H1 (cell line): ENCODE data around the gene VSIR. TPM values are rescaled to one million over a fixed set of nuclear protein-coding genes. Genes with fewer than 3 reads are reported as not detected.

Source experiments
- CTCF ChIA-PET: fragments of 300-600 bp; sonication (Branson Sonifier 250); formaldehyde crosslinking; loops from one replicate; lab custom pipeline; 2021; ENCODE audit not compliant: partially characterized antibody; lab: Charles Lee
- POLR2A ChIA-PET: fragments of 300-600 bp; sonication (Branson Sonifier 250); formaldehyde crosslinking; loops from one replicate; lab custom pipeline; 2021; ENCODE audit warnings: inconsistent platforms; ENCODE audit not compliant: partially characterized antibody; lab: Charles Lee
- DNase-seq, 2 experiments: peaks; one replicate each; pipeline versions ENCODE4 v3.0.0 to v3.0.0-alpha.2; 2010 to 2022; ENCODE audit warnings: low spot score in 2 of 2, low read depth in 1 of 2, mixed read lengths in 1 of 2
- FAIRE-seq: peaks from 2 replicates; lab custom pipeline; 2011; peaks lifted over from hg19 to GRCh38; lab: Jason Lieb, UNC
- H2AFZ ChIP-seq: 2 replicates; pipeline ENCODE4 v1.8.1; 2012; ENCODE audit warnings: low read length, inconsistent platforms
- H2AK5ac ChIP-seq: 2 replicates; pipeline ENCODE4 v1.6.1; 2013; ENCODE audit warnings: low read depth, low read length
- H2BK120ac ChIP-seq: replicated peaks from 2 replicates; pipeline ENCODE3; 2013; ENCODE audit warnings: low read depth, low read length, inconsistent platforms
- H2BK12ac ChIP-seq: 2 replicates; pipeline ENCODE4 v1.6.1; 2013; ENCODE audit warnings: low read depth, low read length
- H2BK15ac ChIP-seq: 2 replicates; pipeline ENCODE4 v1.6.1; 2013; ENCODE audit warnings: low read length
- H2BK20ac ChIP-seq: 2 replicates; pipeline ENCODE4 v1.6.1; 2013; ENCODE audit warnings: low read length
- H2BK5ac ChIP-seq: 2 replicates; pipeline ENCODE4 v1.6.1; 2013; ENCODE audit warnings: low read depth, low read length
- H3K14ac ChIP-seq: 2 replicates; pipeline ENCODE4 v1.6.1; 2013; ENCODE audit warnings: inconsistent platforms; ENCODE audit not compliant: insufficient read length
- H3K18ac ChIP-seq: 2 replicates; pipeline ENCODE4 v1.6.1; 2013; ENCODE audit warnings: low read length; ENCODE audit errors: extremely low read depth
- H3K23ac ChIP-seq: 2 replicates; pipeline ENCODE4 v1.6.1; 2013; ENCODE audit warnings: inconsistent platforms; ENCODE audit not compliant: insufficient read length
- H3K23me2 ChIP-seq: 2 replicates; pipeline ENCODE4 v1.6.1; 2013; ENCODE audit warnings: low read depth, low read length
- H3K27ac ChIP-seq: 2 replicates; pipeline ENCODE4 v1.6.1; 2011; ENCODE audit warnings: low read depth, low read length, inconsistent platforms
- H3K27me3 ChIP-seq, 4 experiments: replicated peaks in 1 of 4; 1 replicate in 1 of 4; 2 replicates in 3 of 4; pipeline versions ENCODE4 v1.6.1 to v1.8.1; 2011 to 2013; ENCODE audit warnings: low read length in 3 of 4, mild to moderate bottlenecking in 3 of 4, inconsistent platforms in 2 of 4, mixed read lengths in 2 of 4, moderate library complexity in 1 of 4; ENCODE audit not compliant: control insufficient read depth in 3 of 4, insufficient read depth in 3 of 4; ENCODE audit errors: extremely low read depth in 1 of 4
- H3K36me3 ChIP-seq, 4 experiments: 2 replicates each; pipeline versions ENCODE4 v1.6.1 to v1.8.1; 2011 to 2013; ENCODE audit warnings: mild to moderate bottlenecking in 4 of 4, low read length in 3 of 4, moderate library complexity in 2 of 4, control low read depth in 1 of 4, inconsistent platforms in 1 of 4; ENCODE audit not compliant: insufficient read depth in 4 of 4, control insufficient read depth in 2 of 4
- H3K4ac ChIP-seq: replicated peaks from 2 replicates; pipeline ENCODE3; 2013; ENCODE audit warnings: low read length, low read depth, mixed read lengths, inconsistent platforms; ENCODE audit not compliant: insufficient read length
- H3K4me1 ChIP-seq, 4 experiments: replicated peaks in 1 of 4; 1 replicate in 1 of 4; 2 replicates in 3 of 4; pipeline versions ENCODE4 v1.6.1 to v1.8.1; 2011 to 2013; ENCODE audit warnings: low read length in 3 of 4, inconsistent platforms in 2 of 4, mixed read lengths in 1 of 4; ENCODE audit not compliant: insufficient read depth in 4 of 4, control insufficient read depth in 3 of 4
- H3K4me2 ChIP-seq, 2 experiments: 2 replicates each; pipeline versions ENCODE4 v1.6.1 to v1.8.1; 2011 to 2013; ENCODE audit warnings: low read depth in 2 of 2, low read length in 2 of 2, control low read depth in 1 of 2, inconsistent platforms in 1 of 2, mild to moderate bottlenecking in 1 of 2; ENCODE audit not compliant: insufficient read depth in 1 of 2
- H3K4me3 ChIP-seq, 4 experiments: fragments of 200-600, 300-600 bp in 1 of 4; sonication (generic), shearing (Covaris generic), sonication (Bioruptor Twin) in 1 of 4; 2 replicates each; pipeline versions ENCODE4 v1.5.1 to v1.8.1; 2011 to 2016; ENCODE audit warnings: low read length in 4 of 4, low read depth in 3 of 4, control low read depth in 2 of 4, inconsistent platforms in 2 of 4, mild to moderate bottlenecking in 2 of 4, mixed read lengths in 1 of 4, moderate library complexity in 1 of 4; ENCODE audit not compliant: insufficient read depth in 2 of 4; ENCODE audit errors: extremely low read depth in 1 of 4
- H3K56ac ChIP-seq: replicated peaks from 2 replicates; pipeline ENCODE3; 2013; ENCODE audit warnings: low read depth, mild to moderate bottlenecking, mixed read lengths, low read length, inconsistent platforms; ENCODE audit not compliant: insufficient read length
- H3K79me1 ChIP-seq: 2 replicates; pipeline ENCODE4 v1.6.1; 2013; ENCODE audit warnings: low read depth, low read length, control low read depth
- H3K79me2 ChIP-seq, 2 experiments: 2 replicates each; pipeline versions ENCODE4 v1.6.1 to v1.8.1; 2012 to 2013; ENCODE audit warnings: low read length in 2 of 2, mild to moderate bottlenecking in 2 of 2, inconsistent platforms in 1 of 2; ENCODE audit not compliant: insufficient read depth in 2 of 2, control insufficient read depth in 1 of 2
- H3K9ac ChIP-seq, 4 experiments: replicated peaks in 1 of 4; 1 replicate in 1 of 4; 2 replicates in 3 of 4; pipeline versions ENCODE4 v1.6.1 to v1.8.1; 2011 to 2013; ENCODE audit warnings: low read depth in 3 of 4, low read length in 3 of 4, control low read depth in 2 of 4, mild to moderate bottlenecking in 2 of 4, moderate library complexity in 2 of 4, inconsistent platforms in 1 of 4; ENCODE audit errors: extremely low read depth in 1 of 4
- H3K9me3 ChIP-seq, 2 experiments: 2 replicates each; pipeline versions ENCODE4 v1.6.1 to v1.8.1; 2012 to 2013; ENCODE audit warnings: mild to moderate bottlenecking in 2 of 2, moderate library complexity in 2 of 2, control low read depth in 1 of 2, inconsistent platforms in 1 of 2, low read depth in 1 of 2, low read length in 1 of 2, mixed read lengths in 1 of 2; ENCODE audit not compliant: insufficient read depth in 2 of 2
- H4K20me1 ChIP-seq, 2 experiments: replicated peaks in 1 of 2; 2 replicates each; pipeline versions ENCODE3 to v1.8.1; 2011 to 2013; ENCODE audit warnings: inconsistent platforms in 2 of 2, low read length in 2 of 2, mild to moderate bottlenecking in 1 of 2; ENCODE audit not compliant: insufficient read depth in 2 of 2, control insufficient read depth in 1 of 2
- H4K5ac ChIP-seq: 2 replicates; pipeline ENCODE4 v1.6.1; 2013; ENCODE audit warnings: low read length, low read depth, mixed read lengths, inconsistent platforms; ENCODE audit not compliant: insufficient read length
- H4K8ac ChIP-seq: 2 replicates; pipeline ENCODE4 v1.8.0; 2013; ENCODE audit warnings: mild to moderate bottlenecking, moderate library complexity, low read length, inconsistent platforms; ENCODE audit not compliant: insufficient read depth; ENCODE audit errors: extremely low read depth
- H4K91ac ChIP-seq: replicated peaks from 2 replicates; pipeline ENCODE3; 2013; ENCODE audit warnings: low read length, mixed read lengths, inconsistent platforms; ENCODE audit not compliant: insufficient read length
- ASH2L ChIP-seq: fragments of 200-600, 300-600 bp; sonication (generic); IDR thresholded peaks from one replicate; pipeline ENCODE4 v1.7.1; 2017; ENCODE audit warnings: low read length
- BACH1 ChIP-seq: IDR thresholded peaks from 2 replicates; pipeline ENCODE4 v1.6.1; 2012; ENCODE audit warnings: low read length, improper control_type of control experiment
- CBX5 ChIP-seq: fragments of 300-800, 300-1000 bp; sonication (generic); IDR thresholded peaks from 2 replicates; pipeline ENCODE4 v1.7.1; 2016; ENCODE audit warnings: antibody characterized with exemption, low read length, low read depth
- CHD2 ChIP-seq: IDR thresholded peaks from 2 replicates; pipeline ENCODE4 v1.6.1; 2012; ENCODE audit warnings: low read length, improper control_type of control experiment
- CREB1 ChIP-seq: IDR thresholded peaks from 2 replicates; pipeline ENCODE4 v1.6.1; 2012; ENCODE audit warnings: inconsistent platforms
- JUND ChIP-seq: IDR thresholded peaks from 2 replicates; pipeline ENCODE4 v1.6.1; 2011; ENCODE audit warnings: mild to moderate bottlenecking, improper control_type of control experiment, low read length
- KDM1A ChIP-seq: fragments of 200-600, 300-600 bp; sonication (generic); IDR thresholded peaks from 2 replicates; pipeline ENCODE4 v1.7.1; 2016; ENCODE audit warnings: mild to moderate bottlenecking, low read length, borderline replicate concordance
- RXRA ChIP-seq: IDR thresholded peaks from 2 replicates; pipeline ENCODE4 v1.6.1; 2011; ENCODE audit warnings: low read depth, mild to moderate bottlenecking, low read length, moderate library complexity; ENCODE audit not compliant: insufficient read depth
- SAP30 ChIP-seq: fragments of 300-600 bp; sonication (generic); IDR thresholded peaks from 2 replicates; pipeline ENCODE4 v1.7.1; 2012; ENCODE audit warnings: low read length, moderate library complexity, mild to moderate bottlenecking, inconsistent platforms; ENCODE audit not compliant: insufficient read depth, insufficient replicate concordance
- SIRT6 ChIP-seq: IDR thresholded peaks from one replicate; pipeline ENCODE4 v1.7.1; 2012; ENCODE audit warnings: low read length, inconsistent platforms
- SP2 ChIP-seq: IDR thresholded peaks from 2 replicates; pipeline ENCODE4 v1.6.1; 2012; ENCODE audit warnings: mild to moderate bottlenecking, low read length, inconsistent platforms
- SP4 ChIP-seq: IDR thresholded peaks from 2 replicates; pipeline ENCODE4 v1.6.1; 2012; ENCODE audit warnings: low read length, inconsistent platforms
- TCF12 ChIP-seq: IDR thresholded peaks from 2 replicates; pipeline ENCODE4 v1.6.1; 2011; ENCODE audit warnings: low read depth, mild to moderate bottlenecking, low read length
- ZNF274 ChIP-seq: IDR thresholded peaks from 2 replicates; pipeline ENCODE4 v1.7.0; 2012; ENCODE audit warnings: low read length, borderline replicate concordance; ENCODE audit errors: extremely low read depth
- WGBS, 2 experiments: shearing (Covaris generic) in 1 of 2; methylation state at CpG; one replicate each; pipeline versions ENCODE4 v1.1.6 to v1.1.7; 2013 to 2015; ENCODE audit warnings: low lambda C conversion rate in 2 of 2, mixed read lengths in 2 of 2, inconsistent platforms in 1 of 2, low coverage in 1 of 2, missing lambda C conversion rate in 1 of 2; ENCODE audit not compliant: insufficient replicate concordance in 2 of 2, insufficient coverage in 1 of 2, insufficient read length in 1 of 2; ENCODE audit errors: extremely low coverage in 1 of 2, missing lambda C conversion rate in 1 of 2; 5-methylcytosine and 5-hydroxymethylcytosine counted together
- polyA plus RNA-seq, 7 experiments: library from polyadenylated mRNA; depleted of rRNA in 3 of 7; stranded (reverse) in 5 of 7; unstranded in 2 of 7; fragments of >200 nt in 5 of 7; fragments of 200-250 nt in 2 of 7; gene quantifications; 1 replicate in 5 of 7; 2 replicates in 1 of 7; 4 replicates in 1 of 7; pipeline versions ENCODE4 v1.2.1 to v1.2.3, GENCODE V29; 2011 to 2013; ENCODE audit warnings: missing spikeins in 2 of 7, mixed read lengths in 2 of 7
- total RNA-seq: library from RNA; stranded (reverse); fragmentation: NEBNext Ultra II Directional; extraction: Animal tissue kit (Norgen Biotek cat#: 25700); gene quantifications from 2 replicates; pipeline ENCODE4 v1.2.1, GENCODE V29; 2021

VSIR gene
- total and polyA plus RNA-seq, 2 of the 8 experiments (the other 6 are each of a cell fraction or from before 2014, with no cell fraction given), result 0.33 TPM; not detected in 1

DNA sequence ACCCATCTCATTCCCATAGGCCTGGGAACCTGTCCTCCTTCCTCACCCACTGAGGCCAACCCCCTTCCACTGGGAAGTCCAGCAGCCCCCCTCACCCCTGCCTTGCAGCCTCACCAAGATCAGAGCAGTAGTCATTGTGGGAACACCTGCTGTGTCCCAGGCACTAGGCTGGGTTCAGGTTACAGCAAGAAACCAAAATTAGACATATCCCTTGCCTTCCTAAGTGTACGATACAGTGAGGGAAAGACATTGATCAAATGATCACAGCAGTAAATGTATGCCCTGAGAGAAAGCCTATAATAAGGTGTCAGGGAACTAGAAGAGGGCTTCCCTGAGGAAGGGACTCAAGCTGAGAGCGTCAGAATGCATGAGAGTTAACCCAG, 36.8 kb downstream of the VSIR start:
- Histone ChIP-seq H4K91ac (no peak overlapping the region), H3K27ac (no peak overlapping the region), H4K8ac (no peak overlapping the region), H3K4me2 (no peak overlapping the region), H3K18ac (no peak overlapping the region), H3K9me3 (no peaks in the 10 kb centered on the region), H3K4ac (no peak overlapping the region), H2BK15ac (no peak overlapping the region), H3K9ac (no peak overlapping the region), H3K36me3 (no peaks in the 10 kb centered on the region), H3K79me2 (no peaks in the 10 kb centered on the region), H2BK12ac (no peak overlapping the region; the same call in 1 of the 2 replicates), H4K20me1 (no peaks in the 10 kb centered on the region), H3K23me2 (no peaks in the 10 kb centered on the region), H2AK5ac (no peak overlapping the region), H3K4me1 (peaks cover 0 to 9% (median 4%) of the 10 kb centered on the region in 4 experiments; a peak in 4 of 7 replicates), H3K27me3 (no peaks in the 10 kb centered on the region), H3K23ac (no peak overlapping the region), H2BK5ac (no peak overlapping the region), H2BK120ac (no peak overlapping the region), H3K79me1 (no peaks in the 10 kb centered on the region), H3K4me3 (no peak overlapping the region), H4K5ac (no peak overlapping the region), H2AFZ (no peak overlapping the region), H3K56ac (no peak overlapping the region), H2BK20ac (no peak overlapping the region), H3K14ac (no peak overlapping the region)
- FAIRE-seq (no peak), DNase-seq (no peak)
- whole genome bisulfite sequencing, 2 experiments, result 80% methylated on average over 2 of the region's 2 CpGs; no CpG with 5 or more reads in 1 of the 2 experiments
- POLR2A ChIA-PET, result no interaction called here
- TF ChIP-seq RXRA, result no peak
- no peak for TF ChIP-seq ZNF274
- TF ChIP-seq ASH2L, result no peak
- TF ChIP-seq CHD2, result no peak
- no peak for TF ChIP-seq CREB1
- no peak for TF ChIP-seq TCF12
- TF ChIP-seq JUND, result no peak
- no peak for TF ChIP-seq CBX5
- TF ChIP-seq KDM1A, result no peak
- no peak for TF ChIP-seq SAP30
- no peak for TF ChIP-seq SP4
- no peak for TF ChIP-seq SP2
- TF ChIP-seq BACH1, result no peak
- TF ChIP-seq SIRT6, result no peak
- CTCF ChIA-PET, result interaction anchor here (1.3 to 2.3 kb wide), 5 partner anchors 8 to 76 kb away, joined by 3 to 9 read pairs (median 5); no protein-coding TSS in a partner anchor
